ENCODE measurements around the gene TICAM1.

DNA sequence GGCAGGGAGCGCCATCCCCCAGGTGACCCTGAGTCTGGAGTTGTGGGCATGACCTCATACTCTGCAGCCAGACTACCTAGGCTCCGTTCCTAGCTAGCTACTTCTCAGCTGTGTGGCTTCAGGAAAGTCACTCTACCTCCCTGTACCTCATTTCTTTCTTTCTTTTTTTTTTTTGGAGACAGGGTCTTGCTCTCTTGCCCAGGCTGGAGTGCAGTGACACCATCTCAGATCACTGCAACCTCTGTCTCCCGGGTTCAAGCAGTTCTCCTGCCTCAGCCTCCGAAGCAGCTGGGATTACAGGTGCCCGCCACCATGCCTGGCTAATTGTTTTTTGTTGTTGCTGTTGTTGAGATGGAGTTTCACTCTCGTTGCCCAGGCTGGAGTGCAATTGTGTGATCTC, 21.0 kb upstream of the TICAM1 start:
- TF ChIP-seq RELA (CRISPR knock-in tag; IDR thresholded peaks at IDR 0.05; ENCODE audit: borderline replicate concordance), result no peak
- no peak for TF ChIP-seq E2F5 (CRISPR knock-in tag; IDR thresholded peaks at IDR 0.05)
- no peak for TF ChIP-seq CTCF (IDR thresholded peaks at IDR 0.05)
- TF ChIP-seq ETV6 (CRISPR knock-in tag; IDR thresholded peaks at IDR 0.05), result no peak
- TF ChIP-seq TCF7 (CRISPR knock-in tag; IDR thresholded peaks at IDR 0.05; ENCODE audit: low read depth), result no peak
- no peak for TF ChIP-seq TEAD1 (CRISPR knock-in tag; IDR thresholded peaks at IDR 0.05)
- no peak for TF ChIP-seq CREB1 (CRISPR knock-in tag; IDR thresholded peaks at IDR 0.05)
- TF ChIP-seq USF1 (CRISPR knock-in tag; IDR thresholded peaks at IDR 0.05), result no peak
- TF ChIP-seq, protein P1, sequence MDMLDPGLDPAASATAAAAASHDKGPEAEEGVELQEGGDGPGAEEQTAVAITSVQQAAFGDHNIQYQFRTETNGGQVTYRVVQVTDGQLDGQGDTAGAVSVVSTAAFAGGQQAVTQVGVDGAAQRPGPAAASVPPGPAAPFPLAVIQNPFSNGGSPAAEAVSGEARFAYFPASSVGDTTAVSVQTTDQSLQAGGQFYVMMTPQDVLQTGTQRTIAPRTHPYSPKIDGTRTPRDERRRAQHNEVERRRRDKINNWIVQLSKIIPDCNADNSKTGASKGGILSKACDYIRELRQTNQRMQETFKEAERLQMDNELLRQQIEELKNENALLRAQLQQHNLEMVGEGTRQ (CRISPR knock-in tag; IDR thresholded peaks at IDR 0.05), result no peak
